LNCaP clone FGC (cell line): ENCODE data around the gene SLC19A1.

ENCODE experiments used
- DNase-seq: peaks from one replicate; pipeline ENCODE4 v3.0.0-alpha.2; 2011; ENCODE audit warnings: low read depth
- H3K4me3 ChIP-seq: 2 replicates; pipeline ENCODE4 v1.5.1; 2011; ENCODE audit warnings: mild to moderate bottlenecking, low read depth, low read length, control low read depth
- CTCF ChIP-seq: IDR thresholded peaks from 2 replicates; pipeline ENCODE4 v1.5.1; 2012; ENCODE audit warnings: mild to moderate bottlenecking; ENCODE audit not compliant: control insufficient read depth, insufficient read depth; ENCODE audit errors: extremely low read depth

The SLC19A1 gene

GRCh38 chr21:45494851-45495680, 47.2 kb downstream of the SLC19A1 start:
- TF ChIP-seq CTCF, result no peak
- DNase-seq, result no peak
- no peak overlapping the region for H3K4me3 ChIP-seq

GRCh38 chr21:45494135-45494850, 47.9 kb downstream of the SLC19A1 start:
- TF ChIP-seq CTCF, result no peak
- no peak for DNase-seq
- no peak overlapping the region for H3K4me3 ChIP-seq

- no peak for DNase-seq
- no peak for TF ChIP-seq CTCF
- no peak overlapping the region for H3K4me3 ChIP-seq
Measured at GRCh38 chr21:45493401-45494001, 48.7 kb downstream of the SLC19A1 start.

- no peak for TF ChIP-seq CTCF
- no peak for DNase-seq
- H3K4me3 ChIP-seq, result no peak overlapping the region
Measured at GRCh38 chr21:45492765-45493164, 49.5 kb downstream of the SLC19A1 start.

GRCh38 chr21:45491623-45492022, 50.6 kb downstream of the SLC19A1 start:
- no peak for TF ChIP-seq CTCF
- H3K4me3 ChIP-seq, result no peak overlapping the region
- DNase-seq, result no peak

- no peak overlapping the region for H3K4me3 ChIP-seq
- TF ChIP-seq CTCF, result no peak
- no peak for DNase-seq
Measured at GRCh38 chr21:45491056-45491455, 51.2 kb downstream of the SLC19A1 start.
